Peyer's patch (tissue), 4 donors: ENCODE results near the gene EMC8.

Source experiments
- CTCF ChIP-seq, 6 experiments: fragments of 450-650 bp in 4 of 6; fragments of 200-600 bp in 2 of 6; sonication (generic) in 1 of 6; IDR thresholded peaks; one replicate each; pipeline ENCODE4 v1.5.1; 2017 to 2019; ENCODE audit warnings: antibody characterized with exemption in 6 of 6, mild to moderate bottlenecking in 3 of 6, moderate library complexity in 1 of 6
- POLR2A ChIP-seq, 2 donors: fragments of 450-650 bp; IDR thresholded peaks; one replicate each; pipeline ENCODE4 v1.5.1; 2017; ENCODE audit warnings: antibody characterized with exemption in 2 of 2, mild to moderate bottlenecking in 2 of 2, moderate library complexity in 2 of 2

- TF ChIP-seq CTCF (IDR thresholded peaks at IDR 0.05): no peak
- no peak for TF ChIP-seq POLR2A (IDR thresholded peaks at IDR 0.05)
Measured at GRCh38 chr16:85735225-85735635, 64.1 kb downstream of the EMC8 start.
